SK-MEL-5 (cell line): Measurements from ENCODE around the gene TRPV2. TPM values are rescaled to one million over a fixed set of nuclear protein-coding genes. Genes with fewer than 3 reads are reported as not detected.
"Not testable (repeated sequence)": the region's sequence is repeated elsewhere in the genome, so short reads cannot be mapped to it uniquely, and the experiment has no call there.

Experiments
- DNase-seq: peaks from one replicate; pipeline ENCODE4 v3.0.0-alpha.2; 2016; ENCODE audit warnings: low read depth, low spot score
- in situ Hi-C: cut with HindIII; loops from 2 replicates; pipeline ENCODE4 v1.10.0; 2016; ENCODE audit warnings: low sequenced_read_pairs, high pct_unique_total_duplicates, low pct_unique_long_range_greater_than_20kb
- total RNA-seq: library from RNA; depleted of rRNA; stranded (reverse); fragments of >200 nt; shearing (Covaris generic); gene quantifications from 2 replicates; pipeline ENCODE4 v1.2.3, GENCODE V29; 2014

TRPV2 gene
- total RNA-seq, 1 experiment from 2014 or later, result 208 TPM

DNA sequence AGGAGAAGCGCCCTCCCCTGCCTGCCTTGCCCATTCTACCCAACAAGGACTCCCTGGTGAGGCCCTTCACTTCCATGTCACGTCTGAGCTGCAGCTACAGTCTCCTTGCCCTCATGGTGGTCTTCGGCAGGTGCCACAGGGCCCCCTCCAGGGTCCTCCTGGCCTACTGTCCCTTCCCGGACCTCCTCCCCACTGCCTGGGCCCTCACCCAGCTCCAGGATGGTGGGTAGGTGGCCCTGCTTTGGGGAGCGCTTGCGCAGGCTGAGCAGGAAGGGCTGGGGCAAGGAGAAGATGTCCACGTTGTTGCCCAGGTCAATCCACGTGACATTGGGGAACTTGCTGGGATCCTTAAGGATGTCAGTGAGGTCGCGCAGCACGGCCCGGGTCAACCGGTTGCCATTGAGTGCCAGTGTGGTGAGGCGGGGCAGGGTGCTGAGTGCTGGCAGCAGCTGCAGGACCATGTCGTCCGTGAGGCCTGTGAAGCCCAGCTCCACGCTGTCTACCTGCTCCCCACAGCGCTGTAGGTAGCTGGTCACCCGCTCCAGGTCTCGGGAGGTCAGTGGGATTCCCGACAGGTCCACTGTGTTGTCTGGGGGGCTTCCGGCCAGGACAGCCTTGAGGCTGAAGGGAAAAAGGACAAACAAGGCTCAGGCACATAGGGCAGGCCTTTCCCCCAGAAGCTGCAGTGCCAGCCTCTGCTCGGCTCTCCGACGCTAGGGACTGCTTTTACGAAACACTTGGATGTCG is 28.3 kb downstream of the TRPV2 start:
- in situ Hi-C loops, result no loop called here
- no peak for DNase-seq

DNA sequence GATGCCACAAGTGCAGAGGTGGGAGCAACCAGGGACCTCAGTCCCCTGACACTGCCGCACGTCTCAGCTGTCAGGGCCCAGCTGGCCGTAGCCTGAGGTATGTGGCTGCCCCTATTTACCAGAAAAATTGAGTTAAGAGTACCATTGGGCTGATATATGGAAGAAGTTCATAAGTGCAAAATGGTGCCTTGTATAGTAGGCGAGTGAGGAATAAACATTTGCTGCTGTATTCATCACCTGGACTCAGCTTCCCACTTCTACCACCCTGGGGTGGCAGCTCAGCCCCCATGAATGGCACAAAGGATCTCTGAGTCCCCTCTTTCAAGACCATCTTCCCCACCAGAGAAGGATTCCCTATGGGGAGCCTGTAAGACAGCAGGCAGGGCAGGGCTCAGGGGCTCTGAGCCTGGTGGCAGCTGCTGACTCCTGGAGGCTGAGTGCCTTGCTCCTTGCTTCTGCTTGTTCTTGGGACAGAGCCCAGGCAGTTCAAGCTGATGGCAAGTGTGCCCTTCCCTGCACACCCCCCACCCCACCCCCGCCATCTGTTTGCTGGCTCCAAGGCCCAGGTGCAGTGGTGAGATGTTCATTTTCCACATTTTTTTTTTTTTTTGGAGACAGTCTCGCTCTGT is 29.0 kb downstream of the TRPV2 start:
- peak; percentile 32 for DNase-seq
- in situ Hi-C loops, result no loop called here

DNA sequence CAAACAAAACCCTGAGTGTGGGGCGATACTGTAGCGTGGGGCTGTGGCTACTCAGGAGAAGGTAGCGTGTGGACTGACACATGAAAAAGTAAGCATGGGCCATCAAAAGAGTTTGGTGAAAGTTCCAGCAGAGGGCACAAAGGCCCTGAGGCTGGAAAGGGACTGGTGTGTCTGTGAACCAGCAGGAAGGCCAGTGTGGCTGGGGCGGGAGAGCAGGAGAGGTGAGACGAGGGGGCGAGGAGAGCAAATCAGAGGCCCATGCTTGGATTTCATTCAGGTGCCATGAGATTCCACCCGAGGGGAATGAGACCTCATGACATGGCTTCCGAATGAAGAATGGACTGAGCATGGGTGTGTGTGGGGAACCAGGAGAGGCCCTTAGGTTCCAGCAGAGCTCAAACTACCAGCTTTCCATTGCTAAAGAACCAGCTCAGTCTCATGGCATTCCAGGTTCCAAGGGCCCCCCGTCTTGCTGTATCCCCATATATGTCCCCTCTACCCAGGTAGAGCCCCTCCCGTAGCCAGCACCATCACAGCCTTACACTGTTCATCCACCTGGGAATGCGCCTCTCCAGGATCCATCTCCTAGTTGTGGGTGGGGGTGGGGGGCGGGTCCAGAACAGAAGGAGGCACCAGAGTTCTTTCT is 31.1 kb downstream of the TRPV2 start:
- DNase-seq, result peak; percentile 49

DNA sequence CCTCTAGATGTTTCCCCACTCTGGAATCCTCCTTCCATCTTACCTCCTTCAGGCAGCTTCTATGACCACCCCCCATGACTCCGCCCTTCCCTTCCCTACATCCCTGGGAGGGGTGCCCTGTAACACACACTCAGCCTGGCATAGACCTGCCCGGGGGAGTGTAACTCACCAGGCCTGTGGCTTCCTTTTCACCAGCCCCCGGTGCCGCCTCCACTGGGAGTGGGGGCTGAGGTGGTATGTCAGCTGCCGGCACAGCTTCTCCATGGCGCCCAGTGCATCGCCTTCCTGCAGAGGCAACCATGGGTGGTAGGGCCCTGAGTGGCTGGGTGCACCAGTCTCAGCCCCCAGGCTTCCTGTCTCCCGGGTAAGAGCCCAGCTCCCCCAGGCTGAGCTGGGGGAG is 32.3 kb downstream of the TRPV2 start:
- DNase-seq, result no peak
- in situ Hi-C loops, result no loop called here

More for the DNA sequence above, 31.1 kb downstream of the TRPV2 start:
- in situ Hi-C loops, result no loop called here

DNA sequence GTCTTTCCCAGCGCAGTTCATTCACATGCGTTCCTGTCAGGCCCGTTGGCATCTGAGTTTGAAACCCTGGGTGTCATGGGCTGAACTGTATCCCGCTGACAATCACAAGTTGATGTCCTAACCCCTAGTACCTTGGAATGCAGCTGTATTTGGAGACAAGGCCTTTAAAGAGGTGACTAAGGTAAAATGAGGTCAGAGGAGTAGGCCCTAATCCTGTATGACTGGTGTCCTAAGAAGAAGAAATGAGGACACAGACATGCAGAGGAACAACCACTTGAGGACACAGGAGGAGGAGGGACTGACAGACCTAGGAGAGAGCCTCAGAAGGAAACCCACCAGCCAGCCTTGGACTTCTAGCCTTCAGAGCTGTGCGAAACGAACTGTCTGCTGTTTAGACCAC is 33.1 kb downstream of the TRPV2 start:
- in situ Hi-C loops, result no loop called here
- DNase-seq, result no peak

DNA sequence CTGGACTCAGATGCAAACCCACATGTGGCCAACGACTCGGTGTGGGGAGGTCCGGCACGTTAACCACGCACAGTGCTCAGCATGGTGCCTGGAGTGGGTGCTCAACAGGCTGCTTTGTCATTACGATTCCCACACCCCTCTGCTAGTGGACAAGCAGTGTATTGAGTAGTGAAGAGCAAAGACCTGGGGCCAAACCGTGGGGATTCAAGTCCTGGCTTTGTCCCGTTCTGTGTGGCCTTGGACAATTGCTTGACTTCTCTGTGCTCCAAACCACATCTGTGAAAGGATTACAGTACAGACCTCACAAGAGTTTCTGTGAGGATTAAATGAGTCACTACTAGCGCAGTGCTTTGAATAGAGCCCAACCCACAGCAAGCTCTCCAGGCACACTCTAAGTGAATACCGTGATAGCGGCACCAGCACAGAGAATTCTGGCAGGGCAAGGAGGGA is 33.8 kb downstream of the TRPV2 start:
- in situ Hi-C loops, result no loop called here
- peak; percentile 94 for DNase-seq

DNA sequence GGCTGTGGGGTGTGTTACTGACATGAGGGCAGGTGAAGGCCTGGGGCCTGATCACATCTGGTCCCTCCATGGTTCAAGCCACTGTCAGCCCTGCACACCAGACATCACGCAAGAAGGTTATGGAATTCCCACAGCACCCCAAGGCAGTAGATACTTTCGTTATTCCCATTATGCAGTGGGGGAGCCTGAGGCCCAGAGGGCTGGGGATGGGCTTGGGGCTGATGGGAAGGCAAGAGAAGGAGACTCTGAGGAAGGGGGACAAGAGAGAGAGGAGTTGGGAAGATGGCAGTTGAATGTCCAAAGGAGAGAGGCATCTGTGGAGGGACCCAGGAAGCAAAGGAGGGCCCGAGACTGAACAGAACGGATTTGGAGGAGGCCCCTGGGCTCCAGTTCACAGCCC is 34.7 kb downstream of the TRPV2 start:
- in situ Hi-C loops, result no loop called here
- no peak for DNase-seq

DNA sequence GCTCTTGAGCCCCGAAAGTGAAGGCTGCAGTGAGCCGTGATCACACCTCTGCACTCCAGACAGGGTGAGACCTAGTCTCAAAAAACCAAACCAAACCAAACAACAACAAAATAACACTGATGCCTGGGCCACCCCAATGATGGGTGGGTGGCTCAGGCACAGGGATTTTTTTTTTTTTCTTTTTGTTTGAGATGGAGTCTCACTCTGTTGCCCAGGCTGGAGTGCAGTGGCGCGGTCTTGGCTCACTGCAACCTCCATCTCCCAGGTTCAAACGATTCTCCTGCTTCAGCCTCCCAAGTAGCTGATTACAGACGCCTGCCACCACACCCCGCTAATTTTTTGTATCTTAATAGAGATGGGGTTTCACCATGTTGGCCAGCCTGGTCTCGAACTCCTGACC is 36.9 kb downstream of the TRPV2 start:
- in situ Hi-C loops, DNase-seq: not testable (repeated sequence)

DNA sequence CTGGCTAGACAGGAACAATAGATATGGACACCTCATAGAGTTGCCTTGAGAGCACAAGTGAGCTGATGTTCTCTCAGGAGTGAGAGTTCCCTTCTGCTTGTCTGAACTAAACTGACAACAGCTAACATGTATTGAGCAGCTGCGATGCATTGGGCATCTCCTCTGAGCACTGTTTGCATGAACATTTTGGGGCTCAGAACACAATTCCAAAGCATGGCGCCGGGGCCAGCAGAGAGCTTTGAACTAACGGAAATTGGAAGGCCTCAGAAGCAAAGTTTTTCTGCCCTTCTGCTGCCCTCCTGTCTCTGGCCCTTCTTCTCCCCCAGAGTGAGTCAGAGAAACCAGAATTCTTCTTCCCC is 38.1 kb downstream of the TRPV2 start:
- DNase-seq, result no peak
- in situ Hi-C loops, result no loop called here

DNA sequence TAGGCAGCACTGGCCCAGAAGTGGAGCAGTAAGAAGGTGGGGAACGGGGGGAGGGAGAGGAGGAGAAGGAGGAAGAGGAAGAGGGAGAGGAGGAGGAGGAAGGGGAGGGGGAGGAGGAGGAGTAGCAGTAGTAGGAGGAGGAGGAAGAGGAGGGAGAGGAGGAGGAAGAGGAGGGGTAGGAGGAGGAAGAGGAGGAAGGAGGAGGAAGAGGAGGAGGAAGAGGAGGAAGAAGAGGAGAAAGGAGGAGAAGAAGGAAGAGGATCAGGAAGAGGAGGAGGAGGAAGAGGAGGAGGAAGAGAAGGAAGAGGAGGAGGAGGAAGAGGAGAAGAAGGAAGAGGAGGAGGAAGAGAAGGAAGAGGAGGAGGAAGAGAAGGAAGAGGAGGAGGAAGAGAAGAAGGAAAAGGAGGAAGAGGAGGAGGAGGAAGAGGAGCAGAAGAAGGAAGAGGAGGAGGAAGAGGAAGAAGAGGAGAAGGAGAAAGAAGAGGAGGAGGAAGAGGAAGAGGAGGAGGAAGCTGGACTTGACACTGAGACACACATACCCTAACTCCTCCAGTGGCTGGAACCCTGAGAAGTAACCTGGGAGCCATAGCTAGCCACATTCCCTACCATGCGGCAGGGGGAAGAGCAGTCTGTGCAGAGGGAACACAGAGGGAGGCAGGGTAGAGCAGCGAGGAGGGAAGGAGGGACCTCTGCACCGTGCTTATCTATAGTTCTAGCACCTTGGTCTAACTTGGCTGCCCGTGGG is 40.8 kb downstream of the TRPV2 start:
- DNase-seq, result no peak
- in situ Hi-C loops, result no loop called here

DNA sequence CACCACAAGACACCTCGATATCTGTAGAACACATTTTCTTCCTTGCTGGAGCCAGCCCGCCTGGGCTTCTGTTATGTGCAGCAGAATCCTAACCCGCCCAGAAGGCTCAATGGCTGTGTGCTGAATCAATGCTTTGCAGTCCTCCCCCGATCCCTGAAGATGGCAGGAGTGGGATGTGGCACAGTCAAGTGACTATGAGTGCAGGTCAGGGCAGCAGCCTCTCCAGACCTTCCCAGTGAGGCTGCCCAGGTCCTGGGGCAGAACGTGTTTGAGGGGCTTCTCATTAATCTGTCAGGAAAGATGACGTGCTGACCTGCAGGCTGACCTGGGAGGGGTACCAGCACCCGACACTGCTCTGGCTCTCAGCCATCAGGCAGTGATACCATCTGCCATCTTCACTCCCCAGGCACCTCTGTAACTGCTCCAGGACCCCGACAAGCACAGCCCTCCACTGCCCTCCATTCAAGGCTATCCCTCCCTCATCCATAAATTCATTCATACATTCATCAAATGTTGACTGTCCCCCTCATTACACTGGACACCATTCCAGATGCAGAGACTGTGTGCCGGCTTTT is 41.5 kb downstream of the TRPV2 start:
- in situ Hi-C loops, result no loop called here
- DNase-seq, result peak; percentile 54

DNA sequence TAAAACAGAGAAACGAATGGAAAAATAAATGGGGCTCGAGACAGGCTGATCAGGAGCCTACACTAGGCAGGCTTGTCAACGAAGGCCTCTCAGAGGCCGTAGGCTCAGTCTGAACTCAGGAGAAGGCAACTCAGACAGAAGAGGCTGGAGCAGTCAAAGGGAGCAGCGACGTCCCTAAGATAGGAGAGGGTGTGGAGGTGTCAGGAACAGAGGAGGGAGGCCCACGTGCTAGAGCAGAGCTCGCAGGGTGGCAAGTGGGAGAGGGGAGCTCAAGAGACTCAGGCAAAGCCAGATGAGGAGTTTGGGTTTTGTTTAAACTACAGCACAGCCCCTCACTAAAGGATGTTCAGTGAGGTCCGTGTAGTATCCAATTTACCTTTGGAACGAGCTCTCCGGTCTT is 43.9 kb downstream of the TRPV2 start:
- DNase-seq, result no peak
- in situ Hi-C loops, result no loop called here

DNA sequence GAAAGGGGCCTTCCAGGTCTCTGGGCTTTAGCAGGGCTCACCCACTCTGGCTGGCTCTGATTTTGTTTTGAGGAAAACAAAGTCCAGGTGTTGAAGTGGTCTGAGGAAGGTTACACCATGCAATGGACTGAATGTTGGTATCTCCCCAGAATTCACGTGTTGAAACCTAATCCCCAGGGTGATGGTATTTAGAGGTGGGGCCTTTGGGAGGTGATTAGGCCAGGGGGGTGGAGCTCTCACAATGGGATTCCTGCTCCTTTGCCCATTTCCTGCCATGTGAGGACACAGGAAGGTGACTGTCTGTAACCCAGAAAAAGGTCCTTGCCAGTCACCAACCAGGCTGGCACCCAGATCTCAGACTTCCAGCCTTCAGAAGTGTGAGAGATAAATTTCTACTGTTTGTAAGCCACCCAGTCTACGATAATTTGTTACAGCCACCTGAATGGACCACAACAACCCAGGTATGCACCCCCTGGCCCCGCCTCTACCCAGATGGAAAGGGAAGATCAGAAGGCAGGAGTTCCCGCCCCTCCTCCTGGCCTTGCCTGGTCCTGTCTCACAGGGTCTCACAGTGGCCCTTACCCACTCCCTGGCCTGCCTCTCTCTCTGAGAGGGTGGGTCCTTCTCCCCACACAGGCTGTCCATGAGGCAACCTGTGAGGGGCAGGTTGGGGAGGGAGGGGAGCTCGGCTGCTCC is 44.6 kb downstream of the TRPV2 start:
- in situ Hi-C loops, result no loop called here
- DNase-seq, result no peak

DNA sequence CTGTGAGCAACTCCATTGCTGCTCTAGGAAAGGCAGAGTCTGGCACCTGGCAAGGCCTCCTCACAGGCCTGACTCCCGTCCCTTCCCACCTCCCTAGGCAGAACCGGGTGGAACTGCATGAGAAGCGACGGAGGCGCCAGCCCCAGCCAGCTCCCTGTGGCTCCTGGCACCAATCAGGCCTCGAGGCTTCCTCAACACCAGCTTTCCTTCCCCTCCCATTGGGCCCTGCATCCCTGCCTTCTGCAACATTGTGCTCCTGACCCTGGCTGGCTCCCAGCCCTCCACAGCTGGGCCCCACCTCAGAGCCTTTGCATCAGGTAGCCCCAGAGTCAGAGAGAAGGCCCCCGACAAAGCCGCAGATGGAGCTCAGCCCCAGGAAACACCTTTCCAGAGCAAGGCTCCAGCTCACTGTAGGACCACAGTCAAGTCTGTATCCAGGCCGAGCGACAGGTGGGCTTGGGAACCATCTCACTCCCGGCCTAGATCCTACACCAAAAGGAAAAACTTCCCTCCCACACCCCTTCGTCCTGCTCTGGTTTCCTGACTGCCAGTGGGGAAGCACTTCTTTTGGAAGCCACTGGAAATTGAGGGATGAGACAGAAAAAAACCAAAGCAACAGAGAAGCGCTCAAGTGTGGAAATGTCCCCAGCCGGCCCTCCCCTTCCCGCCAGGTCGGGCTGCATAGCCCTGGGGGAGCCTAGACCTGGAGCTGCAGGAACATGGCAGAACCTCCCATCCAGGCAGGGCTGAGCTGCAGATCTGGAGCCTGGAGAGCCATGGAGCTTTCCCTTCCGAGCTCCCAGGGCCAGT is 45.6 kb downstream of the TRPV2 start:
- no peak for DNase-seq
- in situ Hi-C loops, result no loop called here

DNA sequence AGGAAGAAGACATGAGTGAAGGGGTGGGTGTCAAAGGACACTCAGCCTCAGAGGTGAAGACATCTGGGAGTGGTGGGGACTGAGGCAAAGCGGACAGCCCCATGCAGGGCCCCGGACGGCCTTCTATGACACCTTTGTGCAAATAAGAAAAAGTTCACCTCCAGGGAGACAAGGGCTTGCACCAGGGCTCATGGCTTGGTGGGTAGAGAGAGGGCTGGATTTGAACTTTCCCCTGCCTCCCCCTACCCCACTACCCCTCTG is 46.2 kb downstream of the TRPV2 start:
- in situ Hi-C loops, result no loop called here
- no peak for DNase-seq

DNA sequence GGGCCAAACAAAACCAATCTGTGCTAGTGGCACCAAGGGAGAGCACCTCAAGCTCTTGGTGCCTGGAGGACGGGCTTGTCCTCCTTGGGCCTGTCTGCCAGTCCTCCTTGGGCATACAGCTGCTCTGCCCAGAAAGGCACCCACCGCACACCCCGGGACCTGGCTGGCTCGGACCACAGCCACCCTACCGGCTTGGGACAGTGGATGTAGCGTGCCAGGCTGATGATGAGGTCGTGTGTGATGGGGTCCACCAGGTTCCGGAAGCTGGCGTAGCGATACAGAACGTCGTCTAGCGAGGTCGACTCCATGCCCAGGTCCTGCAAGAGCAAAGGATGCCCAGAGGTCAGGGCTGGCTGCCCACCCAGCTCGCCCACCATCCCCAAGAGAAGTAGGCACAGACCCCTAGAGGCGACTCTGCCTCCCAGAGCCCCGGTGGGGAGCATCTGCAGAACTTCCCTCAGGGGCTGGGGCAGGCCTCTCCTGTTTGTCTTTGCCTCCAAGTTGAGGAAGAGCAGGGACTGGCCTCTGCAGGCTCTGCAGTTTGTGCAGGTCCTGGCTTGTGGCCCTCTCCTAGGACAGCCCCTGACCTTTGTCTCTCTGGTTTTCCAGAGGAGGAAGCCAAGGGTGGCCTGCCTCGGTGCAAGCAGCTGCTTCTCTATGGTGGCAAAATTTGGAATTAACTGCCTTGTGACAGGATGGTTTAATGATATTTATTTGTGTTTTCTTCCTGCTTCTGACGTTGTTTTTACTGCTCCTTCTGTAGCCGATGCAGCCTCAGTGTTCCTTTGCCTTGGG is 46.9 kb downstream of the TRPV2 start:
- in situ Hi-C loops, result no loop called here

More for the DNA sequence above, 46.9 kb downstream of the TRPV2 start:
- DNase-seq, result no peak
